HepG2 (cell line): ENCODE data around the gene RBBP8. TPM values are rescaled to one million over a fixed set of nuclear protein-coding genes. Genes with fewer than 3 reads are reported as not detected.

Experiments used
- ATAC-seq: fragments of 200-7000 bp; cut with Tn5 transposase; 3 replicates; pipeline ENCODE4 v1.9.1; 2020; ENCODE audit warnings: mild to moderate bottlenecking, moderate library complexity
- BruUV-seq: library from RNA; stranded (reverse); fragments of 400-500 nt; replicated peaks from 2 replicates; lab custom pipeline; 2021; lab: Mats Ljungman, UMichigan
- CTCF ChIA-PET: fragments of 300-600 bp; formaldehyde crosslinking; extraction: SDS; loops from one replicate; lab custom pipeline; 2021; ENCODE audit warnings: low total read pairs, inconsistent platforms, low intra/inter-chr PET ratio; lab: Yijun Ruan, JAX
- POLR2A ChIA-PET: fragments of 350-600 bp; sonication (Branson Sonifier 250); formaldehyde crosslinking; loops from one replicate; lab custom pipeline; 2020; ENCODE audit warnings: antibody characterized with exemption, inconsistent platforms; lab: Yijun Ruan, JAX
- DNase-seq: peaks from one replicate; pipeline ENCODE4 v3.0.0-alpha.2; 2015; ENCODE audit warnings: low spot score
- FAIRE-seq: peaks from 3 replicates; lab custom pipeline; 2011; peaks lifted over from hg19 to GRCh38; lab: Jason Lieb, UNC
- H2AFZ ChIP-seq: one replicate; pipeline ENCODE4 v1.6.1; 2011; ENCODE audit warnings: low read length, inconsistent platforms
- H3K27ac ChIP-seq: fragments of 300-600 bp; 3 replicates; pipeline ENCODE4 v1.8.0; 2011; ENCODE audit warnings: mixed run types, mild to moderate bottlenecking, mixed read lengths, low read length, inconsistent platforms; ENCODE audit not compliant: insufficient read depth; ENCODE audit errors: extremely low read length
- H3K27me3 ChIP-seq, 2 experiments: fragments of 200-600 bp in 1 of 2; 2 replicates in 1 of 2; 3 replicates in 1 of 2; pipeline versions ENCODE4 v1.6.0 to v1.8.0; 2011; ENCODE audit warnings: low read length in 2 of 2, mild to moderate bottlenecking in 2 of 2, moderate library complexity in 2 of 2, inconsistent platforms in 1 of 2; ENCODE audit not compliant: insufficient read depth in 2 of 2, control insufficient read depth in 1 of 2
- H3K36me3 ChIP-seq, 2 experiments: fragments of 200-600 bp in 1 of 2; replicated peaks in 1 of 2; 2 replicates in 1 of 2; 3 replicates in 1 of 2; pipeline versions ENCODE4 v1.5.1 to v1.8.0; 2011; ENCODE audit warnings: low read length in 2 of 2, inconsistent platforms in 1 of 2; ENCODE audit not compliant: insufficient read depth in 2 of 2, control insufficient read depth in 1 of 2
- H3K4me1 ChIP-seq: 2 replicates; pipeline ENCODE4 v1.5.1; 2012; ENCODE audit warnings: low read length, inconsistent platforms; ENCODE audit not compliant: insufficient read depth
- H3K4me2 ChIP-seq: 2 replicates; pipeline ENCODE4 v1.6.0; 2011; ENCODE audit warnings: low read depth, low read length, inconsistent platforms
- H3K4me3 ChIP-seq, 3 experiments: fragments of 200-600 bp in 1 of 3; sonication (generic), shearing (Covaris generic) in 1 of 3; replicated peaks in 1 of 3; 2 replicates each; pipeline ENCODE4 v1.5.1; 2011 to 2016; ENCODE audit warnings: low read length in 3 of 3, inconsistent platforms in 2 of 3, low read depth in 2 of 3, mild to moderate bottlenecking in 2 of 3, control low read depth in 1 of 3, mixed read lengths in 1 of 3; ENCODE audit not compliant: insufficient read depth in 1 of 3
- H3K79me2 ChIP-seq: one replicate; pipeline ENCODE4 v1.6.1; 2011; ENCODE audit warnings: low read length, inconsistent platforms; ENCODE audit not compliant: insufficient read depth
- H3K9ac ChIP-seq: 2 replicates; pipeline ENCODE4 v1.6.0; 2011; ENCODE audit warnings: mild to moderate bottlenecking, low read depth, low read length, inconsistent platforms; ENCODE audit not compliant: insufficient read depth
- H3K9me3 ChIP-seq: 2 replicates; pipeline ENCODE4 v1.5.1; 2012; ENCODE audit warnings: mild to moderate bottlenecking, low read length
- H4K20me1 ChIP-seq: 2 replicates; pipeline ENCODE4 v1.6.0; 2011; ENCODE audit warnings: inconsistent platforms, mild to moderate bottlenecking, low read length, moderate library complexity; ENCODE audit not compliant: insufficient read depth
- ARNTL ChIP-seq: sonication (generic); formaldehyde crosslinking; IDR thresholded peaks from 2 replicates; pipeline ENCODE4 v1.4.0; 2020; ENCODE audit warnings: mild to moderate bottlenecking, missing genetic modification reagents
- ATM ChIP-seq: fragments of 450-650 bp; IDR thresholded peaks from 2 replicates; pipeline ENCODE4 v1.7.1; 2017; ENCODE audit warnings: mild to moderate bottlenecking, borderline replicate concordance
- CEBPB ChIP-seq: IDR thresholded peaks from 2 replicates; pipeline ENCODE4 v1.6.1; 2011; ENCODE audit warnings: low read depth, low read length, improper control_type of control experiment, borderline replicate concordance
- GPN1 ChIP-seq: sonication (generic); formaldehyde crosslinking; IDR thresholded peaks from 2 replicates; pipeline ENCODE4 v1.5.1; 2020; ENCODE audit warnings: missing genetic modification reagents, borderline replicate concordance
- HDAC6 ChIP-seq: fragments of 200-600 bp; sonication (generic); IDR thresholded peaks from 2 replicates; pipeline ENCODE4 v1.7.0; 2017; ENCODE audit warnings: mild to moderate bottlenecking, antibody characterized with exemption, low read length, low read depth
- HMG20B ChIP-seq: conservative IDR thresholded peaks from 2 replicates; pipeline ENCODE4 v1.6.1; 2016; ENCODE audit warnings: missing genetic modification reagents, missing compliant biosample characterization
- JARID2 ChIP-seq: sonication (generic); formaldehyde crosslinking; IDR thresholded peaks from 2 replicates; pipeline ENCODE4 v1.8.1; 2023; ENCODE audit warnings: missing genetic modification reagents, inconsistent platforms; ENCODE audit not compliant: insufficient replicate concordance
- SP2 ChIP-seq: sonication (generic); formaldehyde crosslinking; IDR thresholded peaks from 2 replicates; pipeline ENCODE4 v1.5.1; 2020; ENCODE audit warnings: mild to moderate bottlenecking, missing genetic modification reagents
- TRIM24 ChIP-seq: sonication (generic); formaldehyde crosslinking; IDR thresholded peaks from 2 replicates; pipeline ENCODE4 v1.8.0; 2022; ENCODE audit warnings: mild to moderate bottlenecking, missing genetic modification reagents
- ZNF263 ChIP-seq: sonication (generic); formaldehyde crosslinking; IDR thresholded peaks from 2 replicates; pipeline ENCODE4 v1.4.0; 2020; ENCODE audit warnings: missing genetic modification reagents
- ZNF577 ChIP-seq: sonication (generic); formaldehyde crosslinking; IDR thresholded peaks from 2 replicates; pipeline ENCODE4 v1.4.0; 2020; ENCODE audit warnings: mild to moderate bottlenecking, low read depth, missing genetic modification reagents, borderline replicate concordance
- ZNF780A ChIP-seq: sonication (generic); formaldehyde crosslinking; IDR thresholded peaks from 2 replicates; pipeline ENCODE4 v1.8.0; 2022; ENCODE audit warnings: mild to moderate bottlenecking, missing genetic modification reagents, moderate library complexity
- WGBS: methylation state at CpG from one replicate; pipeline ENCODE4 v1.1.6; 2017; ENCODE audit warnings: low lambda C conversion rate; 5-methylcytosine and 5-hydroxymethylcytosine counted together
- in situ Hi-C: cut with HindIII; loops from 2 replicates; pipeline ENCODE4 v1.10.0; 2017; ENCODE audit warnings: low pct_unique_long_range_greater_than_20kb; ENCODE audit not compliant: extremely low pct_ligation_motif_present
- intact Hi-C: fragments of 100-400 bp; cut with micrococcal nuclease; formaldehyde crosslinking; loops from one replicate; pipeline ENCODE4 v1.10.0; 2022; ENCODE audit not compliant: unreplicated experiment
- polyA plus RNA-seq, 8 experiments: library from polyadenylated mRNA; depleted of rRNA in 3 of 8; stranded (reverse) in 7 of 8; unstranded in 1 of 8; fragments of >200 nt; fragmentation: Illumina TruSeq in 4 of 8; extraction: Trizol in 4 of 8; gene quantifications; 2 replicates each; pipeline versions ENCODE4 v1.2.1 to v1.2.3, GENCODE V29; 2011 to 2016; ENCODE audit warnings: low read depth in 4 of 8, missing spikeins in 1 of 8, mixed read lengths in 1 of 8; ENCODE audit not compliant: insufficient read depth in 1 of 8
- total RNA-seq, 5 experiments: library from RNA; depleted of rRNA; stranded (reverse); fragments of >200 nt; fragmentation: Illumina TruSeq; extraction: Trizol; gene quantifications; 2 replicates each; pipeline ENCODE4 v1.2.3, GENCODE V29; 2016; ENCODE audit warnings: low read depth in 1 of 5
- TF ChIP-seq, protein P1 (sequence below): sonication (generic); formaldehyde crosslinking; IDR thresholded peaks from 2 replicates; pipeline ENCODE4 v1.4.0; 2020; ENCODE audit warnings: mild to moderate bottlenecking, missing genetic modification reagents
- TF ChIP-seq, protein P2 (sequence below): sonication (generic); formaldehyde crosslinking; IDR thresholded peaks from 2 replicates; pipeline ENCODE4 v1.5.0; 2020; ENCODE audit warnings: mild to moderate bottlenecking, missing genetic modification reagents

RBBP8 gene
- total and polyA plus RNA-seq, 2 of the 13 experiments (the other 11 are each of a cell fraction or from before 2014, with no cell fraction given) = 14.2 to 47.4 TPM

DNA sequence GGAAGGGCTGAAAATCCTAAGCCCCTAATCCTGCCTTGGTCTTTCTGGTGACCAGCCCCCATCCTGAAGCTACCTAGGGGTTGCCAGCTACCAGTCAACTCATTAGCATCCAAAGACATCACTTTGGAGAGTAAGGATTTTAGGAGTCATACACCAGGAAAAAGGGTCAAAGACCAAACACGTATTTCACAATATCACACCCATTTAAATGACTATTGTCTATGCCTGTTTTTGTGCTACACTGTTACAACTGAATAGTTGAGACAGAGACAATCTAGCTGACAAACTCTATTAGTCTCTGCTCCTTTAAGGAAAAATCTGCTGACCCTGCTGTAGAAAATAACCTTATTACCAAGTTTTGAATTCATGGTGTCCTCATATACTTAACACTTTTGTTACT, 21.0 kb upstream of the RBBP8 start:
- Histone ChIP-seq H3K9me3 (no peaks in the 10 kb centered on the region), H3K79me2 (no peaks in the 10 kb centered on the region), H4K20me1 (no peaks in the 10 kb centered on the region), H3K27ac (no peak overlapping the region), H3K4me2 (no peak overlapping the region), H2AFZ (no peak overlapping the region), H3K9ac (no peak overlapping the region), H3K4me1 (peaks cover 13% of the 10 kb centered on the region), H3K4me3 (no peak overlapping the region), H3K36me3 (no peaks in the 10 kb centered on the region), H3K27me3 (no peaks in the 10 kb centered on the region)
- ATAC-seq (no peak), FAIRE-seq (no peak), DNase-seq (no peak)
- 56% methylated on average over 1 of the region's 1 CpG for WGBS
- intact Hi-C loops = no loop called here
- no TSS peak for BruUV-seq
- in situ Hi-C loops = no loop called here
- 0 out of 2 replicates have a peak, but pooled peaks have one; percentile 54 for TF ChIP-seq CEBPB
- TF ChIP-seq, protein P1, sequence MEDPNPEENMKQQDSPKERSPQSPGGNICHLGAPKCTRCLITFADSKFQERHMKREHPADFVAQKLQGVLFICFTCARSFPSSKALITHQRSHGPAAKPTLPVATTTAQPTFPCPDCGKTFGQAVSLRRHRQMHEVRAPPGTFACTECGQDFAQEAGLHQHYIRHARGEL (CRISPR knock-in tag) = no peak
- TF ChIP-seq ARNTL (CRISPR knock-in tag) = no peak
- TF ChIP-seq JARID2 (CRISPR knock-in tag) = no peak
- no peak for TF ChIP-seq HMG20B (CRISPR knock-in tag)
- POLR2A ChIA-PET = no interaction called here
- CTCF ChIA-PET = no interaction called here

DNA sequence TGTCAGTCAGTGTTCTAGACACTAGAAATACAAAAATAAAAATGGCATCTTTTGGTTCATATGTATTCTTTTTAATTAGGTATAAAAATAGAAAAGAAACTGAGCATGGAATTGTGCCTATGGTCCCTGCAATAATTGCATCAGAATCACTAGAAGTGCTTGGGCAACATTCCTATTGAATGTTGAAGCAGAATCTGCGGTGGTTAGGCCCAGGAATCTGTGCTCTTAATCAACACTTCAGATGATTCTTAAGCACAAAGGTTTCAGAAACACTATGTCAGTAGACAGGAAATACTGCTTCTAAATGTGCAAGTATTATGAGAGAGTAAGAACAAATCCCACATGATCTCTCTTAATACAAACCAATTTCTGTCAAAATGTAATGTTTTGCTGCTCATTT, 20.3 kb upstream of the RBBP8 start:
- TF ChIP-seq SP2 = no peak
- TF ChIP-seq ZNF263 (CRISPR knock-in tag) = no peak
- no peak for TF ChIP-seq TRIM24 (CRISPR knock-in tag)
- TF ChIP-seq GPN1 (CRISPR knock-in tag) = no peak
- no peak for TF ChIP-seq HDAC6
- no peak for TF ChIP-seq ZNF577 (CRISPR knock-in tag)
- no peak for TF ChIP-seq ATM
- TF ChIP-seq ZNF780A (CRISPR knock-in tag) = no peak
- TF ChIP-seq, protein P2, sequence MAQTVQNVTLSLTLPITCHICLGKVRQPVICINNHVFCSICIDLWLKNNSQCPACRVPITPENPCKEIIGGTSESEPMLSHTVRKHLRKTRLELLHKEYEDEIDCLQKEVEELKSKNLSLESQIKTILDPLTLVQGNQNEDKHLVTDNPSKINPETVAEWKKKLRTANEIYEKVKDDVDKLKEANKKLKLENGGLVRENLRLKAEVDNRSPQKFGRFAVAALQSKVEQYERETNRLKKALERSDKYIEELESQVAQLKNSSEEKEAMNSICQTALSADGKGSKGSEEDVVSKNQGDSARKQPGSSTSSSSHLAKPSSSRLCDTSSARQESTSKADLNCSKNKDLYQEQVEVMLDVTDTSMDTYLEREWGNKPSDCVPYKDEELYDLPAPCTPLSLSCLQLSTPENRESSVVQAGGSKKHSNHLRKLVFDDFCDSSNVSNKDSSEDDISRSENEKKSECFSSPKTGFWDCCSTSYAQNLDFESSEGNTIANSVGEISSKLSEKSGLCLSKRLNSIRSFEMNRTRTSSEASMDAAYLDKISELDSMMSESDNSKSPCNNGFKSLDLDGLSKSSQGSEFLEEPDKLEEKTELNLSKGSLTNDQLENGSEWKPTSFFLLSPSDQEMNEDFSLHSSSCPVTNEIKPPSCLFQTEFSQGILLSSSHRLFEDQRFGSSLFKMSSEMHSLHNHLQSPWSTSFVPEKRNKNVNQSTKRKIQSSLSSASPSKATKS (CRISPR knock-in tag) = no peak
- TF ChIP-seq, all 625 proteins: peak for 0
- ChIA-PET POLR2A (no interaction called here), CTCF (no interaction called here)
- H4K20me1 ChIP-seq = no peaks in the 10 kb centered on the region
- H3K9me3 ChIP-seq = no peaks in the 10 kb centered on the region
- H3K9ac ChIP-seq = no peak overlapping the region
- no peak overlapping the region for H3K4me3 ChIP-seq
- no TSS peak for BruUV-seq
- no peaks in the 10 kb centered on the region for H3K79me2 ChIP-seq
- H3K4me2 ChIP-seq = no peak overlapping the region
- DNase-seq (no peak), ATAC-seq (no peak), FAIRE-seq (no peak)
- H2AFZ ChIP-seq = no peak overlapping the region
- H3K27ac ChIP-seq = no peak overlapping the region
- in situ Hi-C loops = no loop called here
- H3K4me1 ChIP-seq = peaks cover 13% of the 10 kb centered on the region
- 73% methylated on average over 1 of the region's 1 CpG for WGBS
- intact Hi-C loops = no loop called here
- H3K36me3 ChIP-seq = no peaks in the 10 kb centered on the region
- no peaks in the 10 kb centered on the region for H3K27me3 ChIP-seq
